Measurements from ENCODE around the gene USP36. TPM values are rescaled to one million over a fixed set of nuclear protein-coding genes. Genes with fewer than 3 reads are reported as not detected.
"Not testable (repeated sequence)": the region's sequence is repeated elsewhere in the genome, so short reads cannot be mapped to it uniquely, and the experiment has no call there.

USP36 gene
- polyA plus RNA-seq, 4 donors: 33.6 to 51.6 (median 45.5) TPM

DNA sequence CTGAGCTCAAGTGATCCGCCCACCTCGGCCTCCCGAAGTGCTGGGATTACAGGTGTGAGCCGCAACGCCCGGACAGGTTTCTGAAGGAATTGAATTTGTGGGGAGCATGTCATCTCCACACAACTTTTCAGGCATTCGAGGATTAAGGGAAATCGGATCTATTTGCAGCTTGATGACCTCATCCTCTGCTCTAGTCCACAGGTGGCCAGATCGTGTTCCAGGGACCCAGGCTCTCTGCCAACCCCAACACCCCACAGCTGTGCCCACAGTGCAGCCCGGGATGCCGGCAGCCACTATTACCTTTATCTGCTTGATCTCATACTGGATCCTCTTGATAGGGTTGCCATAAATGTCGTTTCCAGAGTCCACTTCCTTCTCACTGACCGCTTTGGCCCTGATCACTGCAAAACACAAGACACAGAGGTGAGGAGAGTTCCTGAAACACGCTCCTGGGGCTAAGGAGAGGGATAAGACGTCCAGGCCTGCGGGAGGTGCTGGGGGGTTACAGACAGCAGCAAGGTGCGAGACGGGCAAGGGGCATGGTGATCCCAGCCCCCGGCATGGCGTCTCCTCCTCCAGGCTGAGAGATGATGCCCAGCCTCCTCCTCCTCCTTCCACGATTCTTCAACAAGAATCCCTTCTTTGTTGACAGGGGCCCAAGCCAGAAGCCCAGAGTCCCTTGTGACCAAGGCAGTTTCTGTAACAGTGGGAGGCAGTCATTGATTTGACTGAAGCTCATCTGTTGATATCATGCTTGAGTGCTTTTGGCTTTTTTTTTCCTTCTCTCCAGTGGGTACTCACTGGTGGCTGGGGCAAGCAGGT is 33.1 kb upstream of the USP36 start:
- no peak for DNase-seq (ENCODE audit: low read depth in 4 of 4, low spot score in 3 of 4)

- no peak for DNase-seq (ENCODE audit: low read depth in 4 of 4, low spot score in 3 of 4)
Observed at GRCh38 chr17:78872486-78872885, 31.9 kb upstream of the USP36 start.

- DNase-seq (ENCODE audit: low read depth in 4 of 4, low spot score in 3 of 4): no peak
Observed at GRCh38 chr17:78870621-78871020, 30.0 kb upstream of the USP36 start.

GRCh38 chr17:78868391-78868790 is 27.8 kb upstream of the USP36 start:
- no peak for DNase-seq (ENCODE audit: low read depth in 4 of 4, low spot score in 3 of 4)

DNA sequence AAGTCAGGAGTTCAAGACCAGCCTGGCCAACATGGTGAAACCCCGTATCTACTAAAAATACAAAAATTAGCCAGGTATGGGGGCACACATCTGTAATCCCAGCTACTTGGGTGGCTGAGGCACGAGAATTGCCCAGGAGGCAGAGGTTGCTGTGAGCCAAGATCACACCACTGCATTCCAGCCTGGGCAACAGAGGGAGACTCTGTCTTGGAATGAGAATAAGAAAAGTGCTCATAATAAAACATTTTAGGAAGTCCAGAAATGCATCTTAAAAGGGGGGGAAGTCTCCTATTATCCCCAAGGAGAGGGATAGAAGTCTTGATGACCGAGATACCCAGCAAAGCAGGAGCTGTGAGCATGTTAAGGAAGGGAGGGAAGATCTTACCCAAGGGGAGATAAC is 26.4 kb upstream of the USP36 start:
- not testable (repeated sequence) for DNase-seq (ENCODE audit: low read depth in 4 of 4, low spot score in 3 of 4)

GRCh38 chr17:78865682-78866390 is 25.2 kb upstream of the USP36 start:
- peak in 3 of 4 donors; percentile 55 to 72 (median 56) for DNase-seq (ENCODE audit: low read depth in 4 of 4, low spot score in 3 of 4)

DNA sequence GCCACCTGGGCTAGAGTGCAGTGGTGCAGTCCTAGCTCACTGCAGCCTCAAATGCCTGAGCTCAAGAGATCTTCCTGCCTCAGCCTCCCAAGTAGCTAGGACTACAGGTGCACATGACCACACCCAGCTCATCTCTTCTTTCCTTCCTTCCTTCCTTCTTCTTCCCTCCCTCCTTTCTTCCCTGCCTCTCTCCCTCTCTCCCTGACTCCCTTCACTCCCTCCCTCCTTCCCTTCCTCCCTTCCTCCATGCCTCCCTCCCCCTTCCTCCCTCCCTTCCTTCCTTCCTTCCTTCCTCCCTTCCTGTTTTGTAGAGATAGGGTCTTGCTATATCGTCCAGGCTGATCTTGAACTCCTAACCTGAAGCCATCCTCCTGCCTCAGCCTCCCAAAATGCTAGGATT is 23.5 kb upstream of the USP36 start:
- DNase-seq (ENCODE audit: low read depth in 4 of 4, low spot score in 3 of 4): no peak

- no peak for DNase-seq (ENCODE audit: low read depth in 4 of 4, low spot score in 3 of 4)
Observed at GRCh38 chr17:78862073-78863023, 21.7 kb upstream of the USP36 start.

GRCh38 chr17:78861229-78861628 is 20.6 kb upstream of the USP36 start:
- DNase-seq (ENCODE audit: low read depth in 4 of 4, low spot score in 3 of 4): no peak

DNA sequence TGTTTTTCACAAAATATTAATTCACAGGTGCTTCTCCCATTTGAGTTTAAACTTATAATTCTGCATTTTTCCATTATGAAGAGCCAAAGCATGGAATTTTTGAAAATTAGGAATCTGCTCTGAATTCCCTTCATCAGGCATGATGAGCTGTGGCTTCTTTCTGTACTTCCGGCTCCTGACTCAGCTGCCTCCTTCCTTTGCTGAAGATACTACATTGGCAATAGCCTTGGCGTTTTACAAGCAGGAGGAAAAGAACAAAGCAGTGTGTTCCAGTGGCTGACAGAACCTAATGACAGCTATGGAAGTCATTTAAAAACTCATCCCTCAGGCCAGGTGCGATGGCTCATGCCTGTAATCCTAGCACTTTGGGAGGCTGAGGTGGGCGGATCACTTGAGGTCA is 18.4 kb upstream of the USP36 start:
- no peak for DNase-seq (ENCODE audit: low read depth in 4 of 4, low spot score in 3 of 4)

- DNase-seq (ENCODE audit: low read depth in 4 of 4, low spot score in 3 of 4): no peak
Observed at GRCh38 chr17:78857266-78857665, 16.7 kb upstream of the USP36 start.

DNA sequence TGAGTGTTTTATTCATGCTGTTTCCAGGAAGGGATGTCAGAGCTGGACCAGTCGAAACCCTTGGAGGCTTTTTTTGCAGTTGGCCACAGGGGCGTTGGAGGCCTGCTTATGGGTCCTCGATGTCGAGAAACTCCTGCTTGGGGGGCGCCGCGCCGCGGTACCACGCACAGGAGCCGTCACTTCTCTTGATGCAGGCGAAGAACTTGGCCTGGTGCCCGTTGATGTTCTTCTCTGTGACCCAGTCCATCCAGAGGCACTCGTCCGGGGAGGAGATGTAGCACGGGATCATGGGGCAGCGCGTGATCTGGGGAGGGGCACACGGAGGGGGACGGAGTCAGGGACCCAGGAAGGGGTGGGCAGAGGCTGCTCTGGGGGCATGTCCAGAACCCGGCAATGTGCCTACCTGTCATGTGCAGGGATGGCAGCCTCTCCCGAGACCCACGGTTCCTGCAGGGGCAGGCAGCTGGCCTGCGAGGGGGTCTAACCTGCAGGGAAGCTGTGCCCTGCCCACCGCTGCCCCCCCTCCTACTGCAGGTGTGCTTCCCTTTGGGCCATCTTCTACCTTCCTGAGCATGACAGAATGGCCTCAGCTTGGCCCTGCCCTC is 15.0 kb upstream of the USP36 start:
- no peak for DNase-seq (ENCODE audit: low read depth in 4 of 4, low spot score in 3 of 4)

DNA sequence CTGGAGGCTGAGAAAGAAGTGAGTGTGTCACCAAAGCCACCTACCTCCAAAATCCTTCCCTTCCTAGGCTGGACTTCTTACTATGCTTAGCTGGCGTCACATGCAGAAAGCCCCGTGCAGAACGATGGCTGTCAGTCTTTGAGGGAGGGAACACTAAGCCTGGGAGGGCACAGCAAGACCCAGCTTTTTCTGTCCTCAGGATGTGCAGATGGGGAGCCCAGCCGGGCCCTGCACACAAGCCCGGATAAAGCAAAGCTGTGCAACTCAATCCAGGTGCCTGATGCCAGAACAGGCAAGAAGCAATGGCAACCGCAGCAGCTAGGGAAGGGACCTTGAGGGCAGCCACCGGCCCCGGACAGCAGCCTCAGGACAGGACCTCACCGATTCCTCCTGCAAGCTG is 13.9 kb upstream of the USP36 start:
- DNase-seq (ENCODE audit: low read depth in 4 of 4, low spot score in 3 of 4): no peak

DNA sequence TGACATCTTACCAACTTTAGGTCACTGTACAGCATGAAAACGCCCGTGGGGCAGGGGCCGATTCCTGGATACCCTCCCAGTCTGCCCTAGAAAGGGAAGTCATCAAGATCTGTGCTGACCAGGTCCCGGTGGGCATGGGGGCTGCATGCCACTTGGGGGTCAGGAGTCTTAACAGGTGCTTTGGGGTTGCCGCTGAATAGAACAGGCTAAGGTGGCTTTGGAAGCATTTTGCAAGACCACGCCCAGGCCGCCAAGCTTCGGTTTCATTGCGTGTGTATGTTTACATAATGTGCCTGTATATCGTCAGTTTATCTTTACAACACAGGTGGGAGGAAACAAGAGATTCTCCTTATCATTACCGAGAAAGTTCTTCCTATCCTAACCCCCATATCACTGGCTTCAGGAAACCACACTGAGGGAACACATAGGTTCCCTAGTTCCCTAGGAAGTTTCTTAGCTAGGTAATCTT is 13.3 kb upstream of the USP36 start:
- no peak for DNase-seq (ENCODE audit: low read depth in 4 of 4, low spot score in 3 of 4)

DNA sequence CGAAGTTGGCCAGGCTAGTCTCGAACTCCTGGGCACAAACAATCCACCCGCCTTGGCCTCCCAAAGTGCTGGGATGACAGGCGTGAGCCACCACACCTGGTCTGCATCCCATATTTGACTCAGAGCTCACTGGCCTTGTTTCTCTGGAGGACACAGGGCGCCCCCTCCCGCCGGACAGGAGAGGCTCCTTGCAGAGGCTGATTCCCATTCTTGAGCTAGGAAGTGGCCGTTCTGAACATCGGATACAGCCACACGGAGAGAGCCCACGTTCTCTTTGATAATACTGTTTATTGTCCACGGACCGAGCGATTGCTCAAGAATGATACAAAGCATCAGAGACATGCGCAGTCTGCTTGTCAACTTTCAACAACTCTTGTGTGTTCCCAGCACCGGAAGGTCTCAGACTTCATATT is 12.1 kb upstream of the USP36 start:
- DNase-seq (ENCODE audit: low read depth in 4 of 4, low spot score in 3 of 4): no peak

DNA sequence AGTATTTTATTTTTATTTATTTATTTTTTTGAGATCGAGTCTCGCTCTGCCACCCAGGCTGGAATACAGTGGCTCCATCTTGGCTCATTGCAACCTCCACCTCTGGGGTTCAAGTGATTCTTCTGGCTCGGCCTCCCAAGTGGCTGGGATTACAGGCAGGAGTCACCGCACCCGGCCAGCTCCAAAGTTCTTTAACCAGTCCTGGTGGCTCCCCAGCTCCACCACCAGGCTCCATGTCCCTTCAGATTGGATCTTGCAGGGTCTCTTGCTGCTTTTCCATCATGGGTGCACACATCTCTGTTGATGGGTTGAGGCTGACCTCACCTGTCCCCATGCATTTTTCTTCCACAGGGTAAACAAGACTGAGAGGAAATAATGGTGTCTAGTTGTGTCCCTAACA is 8.4 kb upstream of the USP36 start:
- DNase-seq (ENCODE audit: low read depth in 4 of 4, low spot score in 3 of 4): no peak

- DNase-seq (ENCODE audit: low read depth in 4 of 4, low spot score in 3 of 4): no peak
Observed at GRCh38 chr17:78847052-78847451, 6.4 kb upstream of the USP36 start.

DNA sequence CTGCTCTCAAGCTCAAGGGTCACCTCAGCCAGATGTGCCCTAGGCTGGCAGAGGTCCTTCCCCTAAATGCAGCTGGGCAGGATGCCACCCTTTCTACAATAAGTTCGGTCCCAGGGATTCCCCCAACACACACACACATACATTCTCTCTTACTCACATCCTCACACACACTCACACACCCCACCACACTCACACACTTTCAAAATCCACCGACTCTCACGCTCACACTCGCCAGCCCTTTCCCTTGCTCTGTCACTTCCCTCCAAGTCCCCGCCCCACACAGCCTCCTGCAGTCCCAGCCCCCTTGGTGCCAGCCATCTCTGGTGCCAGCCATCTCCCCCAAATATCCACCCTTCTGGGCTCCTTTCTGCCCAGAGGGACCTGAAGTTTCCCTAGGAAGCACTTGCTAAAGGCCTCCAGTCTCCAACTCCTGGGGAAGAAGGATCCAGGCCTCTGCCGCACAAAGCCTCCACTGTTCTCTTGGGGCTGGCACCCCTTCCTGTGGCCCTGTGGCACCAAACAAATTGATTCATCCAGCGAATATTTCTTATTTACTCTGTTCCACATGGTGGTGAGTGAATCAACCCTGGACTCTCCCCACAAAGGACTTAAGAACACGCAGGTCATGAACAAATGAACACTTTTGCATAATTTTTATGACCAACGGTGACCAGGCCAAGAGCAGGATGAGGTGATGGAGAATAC is 3.8 kb upstream of the USP36 start:
- no peak for DNase-seq (ENCODE audit: low read depth in 4 of 4, low spot score in 3 of 4)

- DNase-seq (ENCODE audit: low read depth in 4 of 4, low spot score in 3 of 4): no peak
Observed at GRCh38 chr17:78842881-78843565, 2.4 kb upstream of the USP36 start.

DNA sequence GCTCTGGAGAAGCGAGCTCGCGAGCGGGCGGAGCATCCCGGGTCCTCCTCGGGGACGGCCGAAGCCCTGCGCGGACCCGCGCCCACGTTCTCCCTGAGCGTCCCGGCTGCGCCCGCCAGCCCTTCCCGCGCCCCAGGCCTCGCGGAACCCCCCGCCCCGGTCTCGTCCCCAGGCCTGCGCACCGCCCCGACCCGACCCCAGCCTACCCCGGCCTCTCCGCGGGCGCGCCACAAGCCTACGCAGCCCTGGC is 159 bp downstream of the USP36 start:
- no peak for DNase-seq (ENCODE audit: low read depth in 4 of 4, low spot score in 3 of 4)

All from left renal pelvis (tissue), 4 donors.